Measurements from ENCODE around the gene FYCO1. TPM values are rescaled to one million over a fixed set of nuclear protein-coding genes. Genes with fewer than 3 reads are reported as not detected.

FYCO1 gene
- total and polyA plus RNA-seq, 9 of the 15 experiments (the other 6 are each of a cell fraction or from before 2014, with no cell fraction given) = 2.1 to 13.8 (median 7.4) TPM

DNA sequence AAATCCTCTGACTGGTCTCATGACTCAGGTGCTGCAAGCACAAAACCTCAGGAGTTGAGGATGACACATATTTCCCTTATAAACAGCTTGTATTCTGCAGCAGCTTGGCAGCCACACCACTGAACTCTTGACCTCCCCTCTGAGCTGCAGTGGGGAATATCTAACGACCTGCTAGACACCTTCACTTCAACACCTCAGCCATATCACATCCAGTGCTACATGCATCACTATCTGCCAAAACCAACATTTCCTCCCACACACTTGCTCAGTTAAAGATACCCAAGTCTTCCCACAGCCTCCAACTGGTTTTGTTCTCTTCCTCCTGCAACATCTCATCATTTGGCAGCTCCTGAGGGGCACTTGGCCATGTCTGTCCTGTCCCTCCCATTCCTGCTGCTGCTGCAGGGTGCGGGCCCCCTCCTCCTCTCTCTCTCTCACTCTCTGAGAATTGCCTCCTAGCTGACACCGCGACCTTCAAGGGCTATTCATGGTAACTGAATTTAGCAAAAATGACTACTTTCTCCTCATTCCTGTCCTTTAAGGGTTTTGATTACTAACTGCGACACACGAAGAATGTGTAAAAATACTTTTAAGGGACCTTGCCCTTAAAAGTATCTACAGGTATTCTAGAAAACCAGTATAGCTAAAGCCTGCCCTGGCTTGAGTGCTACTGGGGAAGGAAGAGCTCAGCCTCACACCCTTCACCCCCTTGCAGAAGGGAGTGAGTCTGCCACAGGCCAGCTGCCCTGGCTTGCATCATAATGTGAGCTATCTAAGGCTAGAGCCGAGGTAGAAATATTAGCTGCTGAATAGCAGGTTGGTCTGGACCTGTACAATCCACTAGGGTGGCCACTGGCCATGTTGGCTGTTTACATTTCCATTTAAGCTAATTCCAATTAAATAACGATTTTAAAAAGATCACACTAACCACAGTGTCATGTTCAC lies 114.3 kb downstream of the FYCO1 start:
- Histone ChIP-seq H3K36me3 (ENCODE audit: control insufficient read depth, insufficient read depth, low read length) (no peaks in the 10 kb centered on the region), H2AFZ (ENCODE audit: low read depth, low read length) (peak overlapping the region; percentile 0; the same call in 1 of the 2 replicates), H3K4me2 (ENCODE audit: insufficient read depth, low read length) (peak overlapping the region; percentile 53; the same call in 1 of the 2 replicates), H4K20me1 (replicated peaks; ENCODE audit: control insufficient read depth, insufficient read depth, low read length) (no peaks in the 10 kb centered on the region), H3K27me3 (ENCODE audit: control insufficient read depth in 2 of 2, insufficient read depth in 2 of 2, low read length in 2 of 2) (peaks cover 4 to 19% of the 10 kb centered on the region in 2 experiments; a peak in 3 of 5 replicates), H3K79me2 (ENCODE audit: control insufficient read depth, insufficient read depth, low read length) (no peaks in the 10 kb centered on the region), H3K27ac (ENCODE audit: extremely low read depth, low read depth, low read length) (no peak overlapping the region), H3K9me3 (replicated peaks; ENCODE audit: control insufficient read depth, insufficient read depth, low read depth, low read length) (no peaks in the 10 kb centered on the region), H3K4me3 (no peak overlapping the region), H3K9me1 (ENCODE audit: control insufficient read depth, insufficient read depth, low read length) (no peaks in the 10 kb centered on the region), H3K9ac (ENCODE audit: insufficient read depth in 1 of 2, low read depth in 2 of 2, low read length in 2 of 2) (no peak overlapping the region), H3K4me1 (replicated peaks in 1 of 2; ENCODE audit: control insufficient read depth in 2 of 2, insufficient read depth in 2 of 2, low read length in 2 of 2) (peaks cover 19% of the 10 kb centered on the region in 2 experiments; a peak in 4 of 5 replicates)
- peak; percentile 97 for FAIRE-seq
- no TSS peak for BruUV-seq (replicated peaks)
- in situ Hi-C loops (cut with MboI) = no loop called here
- intact Hi-C loops (cut with micrococcal nuclease) = no loop called here
- DNase-seq (ENCODE audit: extremely low read depth in 1 of 4, low spot score in 3 of 4) = peak; percentile 60 to 89 (median 74)
- POLR2A ChIA-PET = interaction anchor here (0.5 to 1.0 kb wide), 6 partner anchors 11 to 526 kb away, joined by 3 to 5 read pairs (median 3); partner anchors contain the start of gene CCRL2
- peak; percentile 82 for ATAC-seq
- CTCF ChIA-PET (ENCODE audit: low intra/inter-chr PET ratio) = no interaction called here
- WGBS (ENCODE audit: insufficient coverage, low coverage, missing lambda C conversion rate) = 7% methylated on average over 8 of the region's 8 CpGs
- TF ChIP-seq TEAD4 (IDR thresholded peaks at IDR 0.05; ENCODE audit: low read length) (peak; percentile 92), TEAD4 (CRISPR knock-in tag; IDR thresholded peaks at IDR 0.05; ENCODE audit: borderline replicate concordance) (no peak), PML (IDR thresholded peaks at IDR 0.05; ENCODE audit: low read length) (peak; percentile 77), SOX6 (IDR thresholded peaks at IDR 0.05) (peak; percentile 74), ESRRA (IDR thresholded peaks at IDR 0.05; ENCODE audit: borderline replicate concordance, low read depth) (peak; percentile 35; the same call in 1 of the 2 replicates), L3MBTL2 (IDR thresholded peaks at IDR 0.05) (no peak), MEIS2 (IDR thresholded peaks at IDR 0.05; ENCODE audit: partially characterized antibody) (peak; percentile 82), CEBPG (CRISPR knock-in tag; IDR thresholded peaks at IDR 0.05) (peak; percentile 63; the same call in 1 of the 2 replicates), CEBPG (tag; conservative IDR thresholded peaks at IDR 0.05 in 1 of 2, IDR thresholded peaks at IDR 0.05 in 1 of 2) (0 out of 4 replicates have a peak, but pooled peaks of 1 of the 2 experiments have one; percentile 30), CREM (IDR thresholded peaks at IDR 0.05; ENCODE audit: low read depth) (peak; percentile 48; the same call in 1 of the 2 replicates), NBN (IDR thresholded peaks at IDR 0.05; ENCODE audit: low read depth) (peak; percentile 43; the same call in 1 of the 2 replicates), STAT5A (IDR thresholded peaks at IDR 0.05; ENCODE audit: borderline replicate concordance, low read length) (peak; percentile 73)
- TF ChIP-seq, protein P1, sequence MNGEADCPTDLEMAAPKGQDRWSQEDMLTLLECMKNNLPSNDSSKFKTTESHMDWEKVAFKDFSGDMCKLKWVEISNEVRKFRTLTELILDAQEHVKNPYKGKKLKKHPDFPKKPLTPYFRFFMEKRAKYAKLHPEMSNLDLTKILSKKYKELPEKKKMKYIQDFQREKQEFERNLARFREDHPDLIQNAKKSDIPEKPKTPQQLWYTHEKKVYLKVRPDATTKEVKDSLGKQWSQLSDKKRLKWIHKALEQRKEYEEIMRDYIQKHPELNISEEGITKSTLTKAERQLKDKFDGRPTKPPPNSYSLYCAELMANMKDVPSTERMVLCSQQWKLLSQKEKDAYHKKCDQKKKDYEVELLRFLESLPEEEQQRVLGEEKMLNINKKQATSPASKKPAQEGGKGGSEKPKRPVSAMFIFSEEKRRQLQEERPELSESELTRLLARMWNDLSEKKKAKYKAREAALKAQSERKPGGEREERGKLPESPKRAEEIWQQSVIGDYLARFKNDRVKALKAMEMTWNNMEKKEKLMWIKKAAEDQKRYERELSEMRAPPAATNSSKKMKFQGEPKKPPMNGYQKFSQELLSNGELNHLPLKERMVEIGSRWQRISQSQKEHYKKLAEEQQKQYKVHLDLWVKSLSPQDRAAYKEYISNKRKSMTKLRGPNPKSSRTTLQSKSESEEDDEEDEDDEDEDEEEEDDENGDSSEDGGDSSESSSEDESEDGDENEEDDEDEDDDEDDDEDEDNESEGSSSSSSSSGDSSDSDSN (IDR thresholded peaks at IDR 0.05; ENCODE audit: borderline replicate concordance in 1 of 2, low read depth in 2 of 2, low read length in 2 of 2) = 0 out of 4 replicates have a peak, but pooled peaks of 1 of the 2 experiments have one; percentile 13

Data from K562 (cell line).